KOPT-K1 (cell line): Measurements from ENCODE around the gene STK33.

Source experiments
- H3K27ac ChIP-seq: fragments of 200-600 bp; sonication (generic); 2 replicates; pipeline ENCODE4 v1.5.1; 2016; ENCODE audit warnings: antibody characterized with exemption, mild to moderate bottlenecking, low read depth, low read length; ENCODE audit not compliant: poor library complexity, severe bottlenecking
- H3K36me3 ChIP-seq: fragments of 200-600 bp; sonication (generic); 2 replicates; pipeline ENCODE4 v1.5.1; 2017; ENCODE audit warnings: antibody characterized with exemption, mild to moderate bottlenecking, low read length, moderate library complexity; ENCODE audit not compliant: insufficient read depth
- H3K9me3 ChIP-seq: fragments of 200-600 bp; sonication (generic); 2 replicates; pipeline ENCODE4 v1.5.1; 2017; ENCODE audit warnings: antibody characterized with exemption, low read length, mild to moderate bottlenecking; ENCODE audit not compliant: insufficient read depth, poor library complexity, severe bottlenecking

STK33 gene

GRCh38 chr11:8387141-8387540, 206.9 kb downstream of the STK33 start:
- no peaks in the 10 kb centered on the region for H3K36me3 ChIP-seq
- H3K9me3 ChIP-seq, result no peaks in the 10 kb centered on the region
- no peak overlapping the region for H3K27ac ChIP-seq

GRCh38 chr11:8386134-8386864, 207.7 kb downstream of the STK33 start:
- Histone ChIP-seq H3K9me3 (no peaks in the 10 kb centered on the region), H3K36me3 (no peaks in the 10 kb centered on the region), H3K27ac (no peak overlapping the region)

GRCh38 chr11:8384199-8384821, 209.7 kb downstream of the STK33 start:
- Histone ChIP-seq H3K36me3 (no peaks in the 10 kb centered on the region), H3K27ac (no peak overlapping the region), H3K9me3 (no peaks in the 10 kb centered on the region)

- Histone ChIP-seq H3K27ac (no peak overlapping the region), H3K9me3 (no peaks in the 10 kb centered on the region)
These were observed 210.4 kb downstream of the STK33 start for GRCh38 chr11:8383627-8384026.

GRCh38 chr11:8383227-8383626, 210.8 kb downstream of the STK33 start:
- Histone ChIP-seq H3K36me3 (no peaks in the 10 kb centered on the region), H3K9me3 (no peaks in the 10 kb centered on the region), H3K27ac (no peak overlapping the region)

More at GRCh38 chr11:8383627-8384026, 210.4 kb downstream of the STK33 start:
- H3K36me3 ChIP-seq, result no peaks in the 10 kb centered on the region

GRCh38 chr11:8382436-8383053, 211.5 kb downstream of the STK33 start:
- Histone ChIP-seq H3K36me3 (no peaks in the 10 kb centered on the region), H3K27ac (no peak overlapping the region), H3K9me3 (no peaks in the 10 kb centered on the region)

GRCh38 chr11:8381871-8382396, 212.1 kb downstream of the STK33 start:
- Histone ChIP-seq H3K36me3 (no peaks in the 10 kb centered on the region), H3K9me3 (no peaks in the 10 kb centered on the region), H3K27ac (no peak overlapping the region)

GRCh38 chr11:8381343-8381742, 212.7 kb downstream of the STK33 start:
- no peaks in the 10 kb centered on the region for H3K9me3 ChIP-seq
- no peak overlapping the region for H3K27ac ChIP-seq
- no peaks in the 10 kb centered on the region for H3K36me3 ChIP-seq

GRCh38 chr11:8375932-8376331, 218.1 kb downstream of the STK33 start:
- H3K27ac ChIP-seq, result no peak overlapping the region
- H3K36me3 ChIP-seq, result no peaks in the 10 kb centered on the region
- H3K9me3 ChIP-seq, result no peaks in the 10 kb centered on the region

- no peaks in the 10 kb centered on the region for H3K36me3 ChIP-seq
- H3K27ac ChIP-seq, result no peak overlapping the region
- H3K9me3 ChIP-seq, result no peaks in the 10 kb centered on the region
These were observed 218.6 kb downstream of the STK33 start for GRCh38 chr11:8375460-8375859.

- H3K9me3 ChIP-seq, result no peaks in the 10 kb centered on the region
- no peak overlapping the region for H3K27ac ChIP-seq
- no peaks in the 10 kb centered on the region for H3K36me3 ChIP-seq
These were observed 219.3 kb downstream of the STK33 start for GRCh38 chr11:8374716-8375115.

- H3K27ac ChIP-seq, result no peak overlapping the region
- no peaks in the 10 kb centered on the region for H3K9me3 ChIP-seq
- H3K36me3 ChIP-seq, result no peaks in the 10 kb centered on the region
These were observed 220.3 kb downstream of the STK33 start for GRCh38 chr11:8373519-8374432.

GRCh38 chr11:8372641-8373381, 221.2 kb downstream of the STK33 start:
- no peak overlapping the region for H3K27ac ChIP-seq
- H3K36me3 ChIP-seq, result no peaks in the 10 kb centered on the region
- H3K9me3 ChIP-seq, result no peaks in the 10 kb centered on the region

GRCh38 chr11:8371516-8371884, 222.5 kb downstream of the STK33 start:
- Histone ChIP-seq H3K9me3 (no peaks in the 10 kb centered on the region), H3K36me3 (no peaks in the 10 kb centered on the region), H3K27ac (no peak overlapping the region)
